Liver (tissue), 9 donors: ENCODE data around the gene ZFAND3. TPM values are rescaled to one million over a fixed set of nuclear protein-coding genes. Genes with fewer than 3 reads are reported as not detected.
A peak's percentile ranks its signal among the peaks of the same experiment; 100 is the strongest.

ENCODE experiments used
- DNase-seq: peaks from one replicate; pipeline ENCODE4 v3.0.0-alpha.2; 2017; ENCODE audit warnings: low spot score
- H3K27ac ChIP-seq, 2 donors: one replicate each; pipeline ENCODE4 v1.7.0; 2013; ENCODE audit warnings: inconsistent platforms in 2 of 2, low read length in 2 of 2, control low read depth in 1 of 2, low read depth in 1 of 2, mild to moderate bottlenecking in 1 of 2
- H3K27me3 ChIP-seq, 4 donors: one replicate each; pipeline versions ENCODE4 v1.6.1 to v1.7.0; 2013; ENCODE audit warnings: low read length in 3 of 4, inconsistent platforms in 1 of 4, mild to moderate bottlenecking in 1 of 4, moderate library complexity in 1 of 4; ENCODE audit not compliant: control insufficient read depth in 4 of 4, insufficient read depth in 4 of 4
- H3K36me3 ChIP-seq, 4 donors: one replicate each; pipeline versions ENCODE4 v1.6.1 to v1.7.0; 2013; ENCODE audit warnings: low read length in 3 of 4, mild to moderate bottlenecking in 3 of 4, low read depth in 1 of 4, moderate library complexity in 1 of 4; ENCODE audit not compliant: control insufficient read depth in 4 of 4, insufficient read depth in 3 of 4
- H3K4me1 ChIP-seq, 4 donors: one replicate each; pipeline versions ENCODE4 v1.6.1 to v1.7.0; 2013; ENCODE audit warnings: low read length in 3 of 4, mild to moderate bottlenecking in 3 of 4, moderate library complexity in 1 of 4; ENCODE audit not compliant: control insufficient read depth in 4 of 4, insufficient read depth in 4 of 4
- H3K4me3 ChIP-seq, 3 donors: one replicate each; pipeline versions ENCODE4 v1.6.1 to v1.7.0; 2013; ENCODE audit warnings: low read length in 3 of 3, control low read depth in 1 of 3, low read depth in 1 of 3, mild to moderate bottlenecking in 1 of 3
- H3K9ac ChIP-seq, 2 donors: one replicate each; pipeline ENCODE4 v1.7.0; 2013; ENCODE audit warnings: low read length in 2 of 2, mild to moderate bottlenecking in 2 of 2, moderate library complexity in 2 of 2, control low read depth in 1 of 2, low read depth in 1 of 2
- H3K9me3 ChIP-seq, 4 donors: one replicate each; pipeline versions ENCODE4 v1.6.1 to v1.7.0; 2013; ENCODE audit warnings: low read length in 3 of 4; ENCODE audit not compliant: control insufficient read depth in 4 of 4
- EGR1 ChIP-seq, 2 donors: IDR thresholded peaks; 2 replicates each; pipeline ENCODE4 v1.6.1; 2016 to 2018; ENCODE audit warnings: antibody characterized with exemption in 2 of 2, low read depth in 2 of 2
- FOXA1 ChIP-seq: IDR thresholded peaks from 2 replicates; pipeline ENCODE4 v1.6.1; 2016; ENCODE audit warnings: antibody characterized with exemption
- FOXA2 ChIP-seq: IDR thresholded peaks from 2 replicates; pipeline ENCODE4 v1.6.1; 2016; ENCODE audit warnings: antibody characterized with exemption
- GABPA ChIP-seq, 2 donors: IDR thresholded peaks in 1 of 2; conservative IDR thresholded peaks in 1 of 2; 2 replicates each; pipeline ENCODE4 v1.6.1; 2016; ENCODE audit warnings: antibody characterized with exemption in 2 of 2, mild to moderate bottlenecking in 1 of 2, moderate library complexity in 1 of 2
- HNF4A ChIP-seq, 2 donors: conservative IDR thresholded peaks; 2 replicates each; pipeline ENCODE4 v1.6.1; 2016; ENCODE audit warnings: antibody characterized with exemption in 2 of 2, mild to moderate bottlenecking in 2 of 2
- HNF4G ChIP-seq: IDR thresholded peaks from 2 replicates; pipeline ENCODE4 v1.6.1; 2016; ENCODE audit warnings: antibody characterized with exemption
- JUND ChIP-seq, 2 donors: IDR thresholded peaks; 2 replicates each; pipeline ENCODE4 v1.6.1; 2016; ENCODE audit warnings: antibody characterized with exemption in 2 of 2
- NR2F2 ChIP-seq: IDR thresholded peaks from 2 replicates; pipeline ENCODE4 v1.6.1; 2016; ENCODE audit warnings: antibody characterized with exemption
- RAD21 ChIP-seq, 2 donors: IDR thresholded peaks; 2 replicates each; pipeline ENCODE4 v1.6.1; 2016; ENCODE audit warnings: antibody characterized with exemption in 2 of 2, mild to moderate bottlenecking in 2 of 2
- RXRA ChIP-seq, 2 donors: IDR thresholded peaks; 2 replicates each; pipeline ENCODE4 v1.6.1; 2017 to 2018; ENCODE audit warnings: antibody characterized with exemption in 2 of 2, mild to moderate bottlenecking in 1 of 2
- SP1 ChIP-seq: IDR thresholded peaks from 2 replicates; pipeline ENCODE4 v1.6.1; 2018; ENCODE audit warnings: antibody characterized with exemption, mild to moderate bottlenecking
- TAF1 ChIP-seq: conservative IDR thresholded peaks from 2 replicates; pipeline ENCODE4 v1.6.1; 2016; ENCODE audit warnings: antibody characterized with exemption, mild to moderate bottlenecking
- YY1 ChIP-seq: IDR thresholded peaks from 2 replicates; pipeline ENCODE4 v1.6.1; 2016; ENCODE audit warnings: antibody characterized with exemption, mild to moderate bottlenecking
- WGBS: extraction: QIAGEN DNeasy Blood & Tissue Kit; methylation state at CpG from one replicate; pipeline ENCODE4 v1.1.7; 2013; 5-methylcytosine and 5-hydroxymethylcytosine counted together
- polyA plus RNA-seq, 2 donors: library from polyadenylated mRNA; stranded (reverse) in 1 of 2; unstranded in 1 of 2; fragments of 200-250 nt in 1 of 2; fragments of >200 nt in 1 of 2; fragmentation: Nextera tagmentation in 1 of 2; extraction: Ambion mirVana in 1 of 2; gene quantifications; one replicate each; pipeline versions ENCODE4 v1.2.1 to v1.2.3, GENCODE V29; 2013 to 2015
- total RNA-seq, 2 donors: library from RNA; depleted of rRNA; stranded (reverse); fragments of >200 nt; gene quantifications; one replicate each; pipeline ENCODE4 v1.2.3, GENCODE V29; 2014
- TF ChIP-seq, protein P1 (sequence below): IDR thresholded peaks from 2 replicates; pipeline ENCODE4 v1.6.1; 2016; ENCODE audit warnings: antibody characterized with exemption, mild to moderate bottlenecking
- TF ChIP-seq, protein P2 (sequence below): fragments of 150-350 bp; IDR thresholded peaks from 2 replicates; pipeline ENCODE4 v1.5.1; 2017; ENCODE audit warnings: improper control_type of control experiment, low read depth, low read length; ENCODE audit not compliant: missing input control
- TF ChIP-seq, protein P3 (sequence below): IDR thresholded peaks from 2 replicates; pipeline ENCODE4 v1.6.1; 2016; ENCODE audit warnings: antibody characterized with exemption
- TF ChIP-seq, protein P4 (sequence below): IDR thresholded peaks from 2 replicates; pipeline ENCODE4 v1.6.1; 2016; ENCODE audit warnings: antibody characterized with exemption
- TF ChIP-seq, protein P5 (sequence below): IDR thresholded peaks from 2 replicates; pipeline ENCODE4 v1.6.1; 2016; ENCODE audit warnings: antibody characterized with exemption
- donor health status: healthy.
- donor health status: healthy.
- donor health status: healthy.
- donor health status: healthy.
- donor health status: healthy.

ZFAND3 gene
- total and polyA plus RNA-seq, 4 donors: 7.7 to 37.5 (median 23.1) TPM

DNA sequence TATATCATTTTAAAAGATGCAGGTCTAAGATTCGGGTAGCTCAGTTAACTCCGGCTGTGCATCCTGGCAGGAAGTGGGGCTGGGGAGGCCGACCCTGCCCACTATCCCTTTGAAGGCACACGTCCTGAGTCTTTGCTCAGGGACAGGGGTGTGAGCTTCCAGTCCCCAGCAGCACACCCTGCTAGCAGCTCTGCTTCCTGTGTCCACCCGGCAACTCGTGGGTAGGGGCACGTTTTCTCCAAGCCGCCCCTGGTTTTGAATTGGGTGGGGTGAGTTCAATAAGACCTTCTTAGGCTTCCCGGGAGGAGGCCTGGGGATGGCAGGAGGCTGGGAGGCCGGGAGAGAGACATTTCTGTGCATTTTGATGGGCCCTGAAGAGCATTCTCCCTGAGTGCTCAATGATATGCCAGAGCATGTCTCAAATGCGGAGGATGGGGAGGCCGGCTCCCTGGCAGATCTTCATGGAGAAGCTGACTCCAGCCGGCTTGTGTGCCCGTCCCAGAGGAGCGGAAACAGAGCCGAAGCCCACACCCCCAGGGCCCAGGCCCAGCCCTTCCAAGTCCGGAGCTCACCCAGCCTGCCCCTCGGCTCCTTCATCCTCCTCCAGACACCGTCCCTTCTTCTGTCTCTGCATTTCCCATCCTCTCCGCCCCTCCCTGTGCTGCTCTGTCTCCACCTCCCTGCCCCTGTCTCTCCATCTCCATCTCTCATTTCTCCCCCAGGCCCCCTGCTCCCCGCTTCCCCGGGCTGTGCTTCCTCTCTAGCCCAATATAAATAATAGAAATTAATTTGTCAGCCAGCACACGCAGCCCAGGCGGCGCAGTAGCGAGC lies 36.3 kb upstream of the ZFAND3 start:
- TF ChIP-seq FOXA2: no peak
- TF ChIP-seq, protein P1, sequence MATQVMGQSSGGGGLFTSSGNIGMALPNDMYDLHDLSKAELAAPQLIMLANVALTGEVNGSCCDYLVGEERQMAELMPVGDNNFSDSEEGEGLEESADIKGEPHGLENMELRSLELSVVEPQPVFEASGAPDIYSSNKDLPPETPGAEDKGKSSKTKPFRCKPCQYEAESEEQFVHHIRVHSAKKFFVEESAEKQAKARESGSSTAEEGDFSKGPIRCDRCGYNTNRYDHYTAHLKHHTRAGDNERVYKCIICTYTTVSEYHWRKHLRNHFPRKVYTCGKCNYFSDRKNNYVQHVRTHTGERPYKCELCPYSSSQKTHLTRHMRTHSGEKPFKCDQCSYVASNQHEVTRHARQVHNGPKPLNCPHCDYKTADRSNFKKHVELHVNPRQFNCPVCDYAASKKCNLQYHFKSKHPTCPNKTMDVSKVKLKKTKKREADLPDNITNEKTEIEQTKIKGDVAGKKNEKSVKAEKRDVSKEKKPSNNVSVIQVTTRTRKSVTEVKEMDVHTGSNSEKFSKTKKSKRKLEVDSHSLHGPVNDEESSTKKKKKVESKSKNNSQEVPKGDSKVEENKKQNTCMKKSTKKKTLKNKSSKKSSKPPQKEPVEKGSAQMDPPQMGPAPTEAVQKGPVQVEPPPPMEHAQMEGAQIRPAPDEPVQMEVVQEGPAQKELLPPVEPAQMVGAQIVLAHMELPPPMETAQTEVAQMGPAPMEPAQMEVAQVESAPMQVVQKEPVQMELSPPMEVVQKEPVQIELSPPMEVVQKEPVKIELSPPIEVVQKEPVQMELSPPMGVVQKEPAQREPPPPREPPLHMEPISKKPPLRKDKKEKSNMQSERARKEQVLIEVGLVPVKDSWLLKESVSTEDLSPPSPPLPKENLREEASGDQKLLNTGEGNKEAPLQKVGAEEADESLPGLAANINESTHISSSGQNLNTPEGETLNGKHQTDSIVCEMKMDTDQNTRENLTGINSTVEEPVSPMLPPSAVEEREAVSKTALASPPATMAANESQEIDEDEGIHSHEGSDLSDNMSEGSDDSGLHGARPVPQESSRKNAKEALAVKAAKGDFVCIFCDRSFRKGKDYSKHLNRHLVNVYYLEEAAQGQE: no peak
- TF ChIP-seq, protein P2, sequence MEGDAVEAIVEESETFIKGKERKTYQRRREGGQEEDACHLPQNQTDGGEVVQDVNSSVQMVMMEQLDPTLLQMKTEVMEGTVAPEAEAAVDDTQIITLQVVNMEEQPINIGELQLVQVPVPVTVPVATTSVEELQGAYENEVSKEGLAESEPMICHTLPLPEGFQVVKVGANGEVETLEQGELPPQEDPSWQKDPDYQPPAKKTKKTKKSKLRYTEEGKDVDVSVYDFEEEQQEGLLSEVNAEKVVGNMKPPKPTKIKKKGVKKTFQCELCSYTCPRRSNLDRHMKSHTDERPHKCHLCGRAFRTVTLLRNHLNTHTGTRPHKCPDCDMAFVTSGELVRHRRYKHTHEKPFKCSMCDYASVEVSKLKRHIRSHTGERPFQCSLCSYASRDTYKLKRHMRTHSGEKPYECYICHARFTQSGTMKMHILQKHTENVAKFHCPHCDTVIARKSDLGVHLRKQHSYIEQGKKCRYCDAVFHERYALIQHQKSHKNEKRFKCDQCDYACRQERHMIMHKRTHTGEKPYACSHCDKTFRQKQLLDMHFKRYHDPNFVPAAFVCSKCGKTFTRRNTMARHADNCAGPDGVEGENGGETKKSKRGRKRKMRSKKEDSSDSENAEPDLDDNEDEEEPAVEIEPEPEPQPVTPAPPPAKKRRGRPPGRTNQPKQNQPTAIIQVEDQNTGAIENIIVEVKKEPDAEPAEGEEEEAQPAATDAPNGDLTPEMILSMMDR: no peak
- TF ChIP-seq TAF1: no peak
- TF ChIP-seq, protein P3, sequence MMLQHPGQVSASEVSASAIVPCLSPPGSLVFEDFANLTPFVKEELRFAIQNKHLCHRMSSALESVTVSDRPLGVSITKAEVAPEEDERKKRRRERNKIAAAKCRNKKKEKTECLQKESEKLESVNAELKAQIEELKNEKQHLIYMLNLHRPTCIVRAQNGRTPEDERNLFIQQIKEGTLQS: no peak
- no peak for TF ChIP-seq RAD21 (IDR thresholded peaks at IDR 0.05)
- no peak for TF ChIP-seq EGR1 (IDR thresholded peaks at IDR 0.05; ENCODE audit: low read depth in 2 of 2)
- TF ChIP-seq GABPA (IDR thresholded peaks at IDR 0.05 in 1 of 2, conservative IDR thresholded peaks at IDR 0.05 in 1 of 2): no peak
- no peak for TF ChIP-seq JUND (IDR thresholded peaks at IDR 0.05)
- TF ChIP-seq, protein P4, sequence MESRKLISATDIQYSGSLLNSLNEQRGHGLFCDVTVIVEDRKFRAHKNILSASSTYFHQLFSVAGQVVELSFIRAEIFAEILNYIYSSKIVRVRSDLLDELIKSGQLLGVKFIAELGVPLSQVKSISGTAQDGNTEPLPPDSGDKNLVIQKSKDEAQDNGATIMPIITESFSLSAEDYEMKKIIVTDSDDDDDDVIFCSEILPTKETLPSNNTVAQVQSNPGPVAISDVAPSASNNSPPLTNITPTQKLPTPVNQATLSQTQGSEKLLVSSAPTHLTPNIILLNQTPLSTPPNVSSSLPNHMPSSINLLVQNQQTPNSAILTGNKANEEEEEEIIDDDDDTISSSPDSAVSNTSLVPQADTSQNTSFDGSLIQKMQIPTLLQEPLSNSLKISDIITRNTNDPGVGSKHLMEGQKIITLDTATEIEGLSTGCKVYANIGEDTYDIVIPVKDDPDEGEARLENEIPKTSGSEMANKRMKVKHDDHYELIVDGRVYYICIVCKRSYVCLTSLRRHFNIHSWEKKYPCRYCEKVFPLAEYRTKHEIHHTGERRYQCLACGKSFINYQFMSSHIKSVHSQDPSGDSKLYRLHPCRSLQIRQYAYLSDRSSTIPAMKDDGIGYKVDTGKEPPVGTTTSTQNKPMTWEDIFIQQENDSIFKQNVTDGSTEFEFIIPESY: no peak
- TF ChIP-seq, protein P5, sequence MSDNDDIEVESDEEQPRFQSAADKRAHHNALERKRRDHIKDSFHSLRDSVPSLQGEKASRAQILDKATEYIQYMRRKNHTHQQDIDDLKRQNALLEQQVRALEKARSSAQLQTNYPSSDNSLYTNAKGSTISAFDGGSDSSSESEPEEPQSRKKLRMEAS: no peak
- no peak for TF ChIP-seq SP1
- no peak for TF ChIP-seq HNF4A (conservative IDR thresholded peaks at IDR 0.05)
- TF ChIP-seq FOXA1: no peak
- no peak for TF ChIP-seq HNF4G
- TF ChIP-seq NR2F2: no peak
- no peak for TF ChIP-seq YY1
- TF ChIP-seq RXRA (IDR thresholded peaks at IDR 0.05): no peak
- no peaks in the 10 kb centered on the region for H3K36me3 ChIP-seq
- H3K9ac ChIP-seq: no peak overlapping the region
- H3K4me3 ChIP-seq: peak overlapping the region in 1 of 3 donors; percentile 52
- 49% methylated on average over 26 of the region's 26 CpGs for WGBS
- no peak for DNase-seq
- H3K4me1 ChIP-seq: peaks cover 0 to 16% (median 9%) of the 10 kb centered on the region in 4 donors
- H3K27ac ChIP-seq: no peak overlapping the region
- no peaks in the 10 kb centered on the region for H3K9me3 ChIP-seq
- no peaks in the 10 kb centered on the region for H3K27me3 ChIP-seq
